Stimulated activated CD8-positive, alpha-beta memory T cell treated with anti-CD3 and anti-CD28 coated beads, Interleukin-15, amount 100 ng/mL, for 1 hour (primary cell): Measurements from ENCODE around the gene ANKEF1.
A peak's percentile ranks its signal among the peaks of the same experiment; 100 is the strongest.
"Not testable (repeated sequence)": the region's sequence is repeated elsewhere in the genome, so short reads cannot be mapped to it uniquely, and the experiment has no call there.

Experiments used
- DNase-seq: peaks from one replicate; pipeline ENCODE4 v3.0.0-alpha.2; 2020; ENCODE audit warnings: low read depth

ANKEF1 gene

GRCh38 chr20:10034717-10035571, at the start of gene ANKEF1:
ANKEF1 (plus strand) TSS chr20:10034987; CDS start chr20:10038302, 3,315 bp downstream.
- peak; percentile 56 for DNase-seq

- no peak for DNase-seq
Observed at GRCh38 chr20:9985281-9985680, 49.5 kb upstream of the ANKEF1 start.

GRCh38 chr20:9985773-9986172, 49.0 kb upstream of the ANKEF1 start:
- no peak for DNase-seq

GRCh38 chr20:9989066-9989724, 45.6 kb upstream of the ANKEF1 start:
- no peak for DNase-seq

GRCh38 chr20:9993137-9993536, 41.6 kb upstream of the ANKEF1 start:
- no peak for DNase-seq

- DNase-seq, result no peak
Observed at GRCh38 chr20:9994676-9995075, 40.1 kb upstream of the ANKEF1 start.

GRCh38 chr20:9995510-9996272, 39.1 kb upstream of the ANKEF1 start:
- no peak for DNase-seq

- no peak for DNase-seq
Observed at GRCh38 chr20:9996944-9997343, 37.8 kb upstream of the ANKEF1 start.

GRCh38 chr20:9999645-10000044, 35.1 kb upstream of the ANKEF1 start:
- DNase-seq, result no peak

GRCh38 chr20:10002866-10003265, 31.9 kb upstream of the ANKEF1 start:
- DNase-seq, result no peak

- no peak for DNase-seq
Observed at GRCh38 chr20:10004900-10005299, 29.9 kb upstream of the ANKEF1 start.

- no peak for DNase-seq
Observed at GRCh38 chr20:10005885-10006284, 28.9 kb upstream of the ANKEF1 start.

GRCh38 chr20:10006447-10007090, 28.2 kb upstream of the ANKEF1 start:
- DNase-seq, result no peak

- no peak for DNase-seq
Observed at GRCh38 chr20:10007158-10007557, 27.6 kb upstream of the ANKEF1 start.

GRCh38 chr20:10007747-10008146, 27.0 kb upstream of the ANKEF1 start:
- DNase-seq, result no peak

GRCh38 chr20:10012464-10012863, 22.3 kb upstream of the ANKEF1 start:
- no peak for DNase-seq

GRCh38 chr20:10014431-10014830, 20.4 kb upstream of the ANKEF1 start:
- DNase-seq, result no peak

GRCh38 chr20:10020937-10021336, 13.8 kb upstream of the ANKEF1 start:
- DNase-seq, result no peak

- no peak for DNase-seq
Observed at GRCh38 chr20:10022625-10023024, 12.2 kb upstream of the ANKEF1 start.

GRCh38 chr20:10023911-10024310, 10.9 kb upstream of the ANKEF1 start:
- DNase-seq, result no peak

GRCh38 chr20:10031451-10032215, 3.2 kb upstream of the ANKEF1 start:
- not testable (repeated sequence) for DNase-seq
